ENCODE results near the gene RNASEH1.

Gene RNASEH1

DNA sequence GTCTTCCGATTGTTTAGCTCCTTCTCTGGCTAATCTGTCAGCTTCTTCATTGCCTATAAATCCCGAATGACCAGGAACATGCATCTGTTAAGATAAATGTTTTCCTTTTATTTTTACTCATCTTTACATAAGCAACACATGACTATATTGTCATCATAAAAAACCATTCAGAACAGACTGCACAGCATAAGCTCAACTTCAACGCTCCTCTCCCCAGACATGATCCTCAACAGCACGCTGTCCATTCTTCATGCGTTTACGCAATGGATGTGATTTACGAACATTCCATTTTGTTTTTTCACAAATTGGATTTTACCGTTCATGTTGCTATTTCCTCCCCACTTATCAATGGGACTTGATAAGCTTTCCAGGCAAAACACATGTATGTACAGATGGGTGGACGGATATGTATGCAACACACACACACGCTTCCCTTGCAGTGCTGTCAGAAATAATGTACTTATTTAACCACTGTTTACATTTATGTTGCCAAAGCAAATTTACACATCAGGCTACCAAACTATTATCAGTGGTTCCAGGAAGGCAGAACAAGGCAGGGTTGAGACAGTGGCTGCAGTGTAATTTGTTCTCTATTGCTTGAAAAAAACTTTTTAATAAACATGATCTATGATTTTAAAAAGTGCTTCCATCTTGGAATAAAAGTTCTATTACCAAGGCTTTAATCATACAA, 12.2 kb downstream of the RNASEH1 start:
- DNase-seq: no peak

DNA sequence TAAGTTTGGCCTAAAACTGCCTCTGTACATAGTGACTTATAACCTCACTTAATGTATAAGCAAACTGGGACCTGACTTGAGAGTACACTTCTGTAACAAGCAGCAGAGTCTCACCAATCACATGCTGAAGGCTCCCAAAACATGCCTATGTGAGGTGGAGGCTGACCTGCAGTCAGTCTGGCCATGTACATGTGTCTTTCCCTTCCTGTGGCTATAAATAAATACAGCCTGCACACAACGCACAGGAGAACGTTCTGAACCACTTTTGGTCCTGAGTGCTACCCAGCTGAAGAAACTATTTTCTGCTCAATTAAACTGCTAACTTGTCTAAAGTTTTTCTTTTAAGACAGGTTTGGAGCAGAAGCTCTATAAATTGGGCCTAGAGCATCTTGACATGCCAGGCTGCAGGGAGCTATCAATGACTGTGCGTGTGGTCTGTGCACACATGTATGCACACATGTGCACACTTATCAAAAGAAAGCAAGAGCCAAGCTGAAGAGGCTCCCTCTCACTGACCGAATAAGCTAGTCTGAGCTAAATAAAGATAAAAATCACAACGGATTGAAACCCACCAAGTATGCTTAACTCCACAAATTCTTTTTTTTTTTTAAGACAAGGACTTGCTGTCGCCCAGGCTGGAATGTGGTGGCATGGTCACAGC, 15.0 kb downstream of the RNASEH1 start:
- DNase-seq: no peak

DNA sequence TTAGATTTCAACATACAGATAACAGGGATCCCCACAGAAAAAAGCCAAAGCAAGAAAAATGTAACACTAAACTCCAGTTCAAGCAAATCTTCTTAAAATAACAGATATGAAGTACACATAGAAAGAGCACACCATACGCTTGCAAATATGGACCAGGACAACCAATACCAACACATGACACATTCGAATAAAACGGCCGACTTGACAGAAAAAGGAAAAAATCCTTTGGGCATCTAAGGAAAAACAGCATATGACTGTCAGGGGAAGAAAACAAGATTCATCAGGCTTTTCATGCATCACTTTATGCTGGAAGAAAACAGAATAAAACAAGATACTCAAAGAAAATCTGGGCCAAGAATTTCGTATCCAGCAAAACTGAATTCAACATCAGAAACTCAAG, 16.0 kb downstream of the RNASEH1 start:
- DNase-seq: no peak

DNA sequence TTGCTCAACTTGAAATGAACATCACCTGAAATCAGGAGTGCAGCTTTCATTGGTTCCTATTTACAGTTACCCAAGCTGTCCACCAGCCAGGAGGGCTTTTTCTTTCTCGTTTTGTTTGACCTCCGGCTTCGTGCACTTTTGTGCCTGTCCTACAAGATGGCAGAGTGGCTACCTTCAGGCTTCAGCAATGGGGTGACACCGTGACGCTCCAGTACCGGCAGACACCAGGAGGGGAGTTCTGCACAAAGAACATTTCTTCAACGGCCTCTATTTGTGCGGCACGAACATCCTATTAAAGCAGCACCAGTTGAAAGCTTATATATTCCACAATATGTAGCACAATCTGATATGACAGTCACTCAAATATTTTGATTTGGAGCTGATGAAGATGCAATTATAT, 18.3 kb downstream of the RNASEH1 start:
- no peak for DNase-seq

DNA sequence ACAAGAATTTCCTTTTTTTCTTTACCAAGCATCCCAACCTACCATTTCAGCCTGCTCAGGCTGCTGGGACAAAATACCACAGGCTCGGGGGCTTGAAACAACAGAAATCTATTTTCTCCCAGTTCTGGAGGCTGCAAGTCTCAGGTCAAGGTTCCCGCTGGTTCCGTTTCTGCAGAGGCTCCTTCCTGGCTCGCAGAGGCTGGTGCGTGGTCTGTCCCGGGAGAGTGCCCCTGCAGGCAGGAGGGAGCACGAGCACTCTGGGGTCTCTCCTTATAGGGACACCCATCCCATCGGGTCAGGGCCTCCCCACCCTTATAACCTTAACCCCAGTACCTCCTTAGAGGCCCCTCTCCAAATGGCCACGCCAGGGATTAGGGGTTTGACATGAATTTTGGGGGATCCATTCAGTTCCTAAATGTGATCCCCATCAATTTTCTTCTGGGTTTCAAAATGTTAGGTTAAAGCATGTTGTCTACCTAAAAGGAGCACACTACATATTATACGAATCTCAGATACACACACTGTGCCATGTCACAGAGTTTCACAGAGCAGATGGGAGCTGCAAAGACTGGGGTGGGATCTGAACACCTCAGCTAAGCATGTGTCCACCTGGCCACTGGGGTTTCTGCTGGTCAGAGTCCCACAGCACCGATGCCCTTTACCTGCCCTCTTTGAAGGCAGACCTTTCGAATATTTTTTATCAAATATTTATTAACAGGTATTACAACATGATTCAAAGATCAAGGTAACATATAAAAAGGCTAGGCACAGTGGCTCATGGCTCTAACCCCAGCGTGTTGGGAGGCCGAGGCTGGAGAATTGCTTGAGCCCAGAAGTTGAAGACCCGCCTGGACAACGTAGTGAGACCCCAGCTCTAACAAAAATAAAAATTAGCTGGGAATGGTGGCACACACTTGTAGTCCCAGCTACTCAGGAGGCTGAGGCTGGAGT, 21.2 kb downstream of the RNASEH1 start:
- DNase-seq: no peak

DNA sequence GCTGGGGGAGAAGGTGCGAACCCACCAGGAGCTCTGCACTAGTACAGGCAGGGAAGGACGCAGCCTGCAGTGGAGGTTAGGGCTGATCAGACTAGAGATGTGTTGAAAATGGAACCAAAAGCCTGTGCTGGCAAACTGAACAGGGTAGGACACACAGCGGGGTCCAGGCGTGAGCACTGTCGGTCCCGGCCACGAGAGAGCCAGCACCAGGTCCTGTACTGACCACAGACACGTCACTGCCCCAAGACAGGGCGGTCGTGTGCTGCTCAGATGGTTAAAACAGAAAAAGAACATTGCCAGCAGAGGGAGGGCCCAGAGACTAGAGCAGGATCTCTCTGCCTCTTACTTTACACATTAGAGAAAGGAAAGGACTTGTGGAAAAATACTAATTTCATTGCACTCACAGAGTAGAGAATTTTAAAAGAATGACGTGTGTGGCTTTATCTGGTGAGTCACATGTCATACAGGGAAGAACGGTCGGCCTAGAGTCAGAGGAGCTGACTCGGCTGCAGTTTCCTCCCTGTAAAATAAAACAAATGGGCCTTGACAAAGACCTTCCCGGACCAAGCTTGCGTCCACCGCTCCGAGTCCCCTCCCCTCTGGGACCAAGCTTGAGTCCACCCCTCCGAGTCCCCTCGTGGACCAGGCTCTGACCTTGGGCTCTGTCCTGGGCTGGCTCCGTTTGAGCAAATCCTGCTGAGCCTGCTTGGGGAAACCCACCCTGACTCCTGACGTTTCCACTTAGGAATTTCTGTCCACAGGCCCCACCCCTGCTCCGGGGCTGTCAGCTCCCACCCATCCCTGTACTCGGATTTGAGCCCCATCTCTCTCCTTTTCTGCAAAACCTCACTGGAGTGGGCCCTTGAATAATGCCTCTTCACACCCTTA, 22.1 kb downstream of the RNASEH1 start:
- DNase-seq: no peak

DNA sequence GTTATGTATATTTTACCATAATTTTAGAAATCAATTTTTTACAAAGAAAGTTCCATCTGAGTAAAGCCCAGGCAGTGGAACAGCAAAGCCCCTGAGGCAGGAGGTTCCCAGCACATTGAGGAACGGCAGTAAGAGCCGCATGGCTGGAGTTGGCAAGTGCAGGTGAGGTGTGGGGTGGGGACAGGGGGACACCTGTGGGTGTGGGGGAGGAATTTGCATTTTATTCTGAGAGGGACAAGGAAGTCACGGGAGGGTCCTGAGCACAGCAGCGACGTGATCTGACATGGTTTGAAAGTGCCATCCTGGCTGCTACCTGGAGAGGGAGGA, 22.7 kb downstream of the RNASEH1 start:
- DNase-seq: no peak

DNA sequence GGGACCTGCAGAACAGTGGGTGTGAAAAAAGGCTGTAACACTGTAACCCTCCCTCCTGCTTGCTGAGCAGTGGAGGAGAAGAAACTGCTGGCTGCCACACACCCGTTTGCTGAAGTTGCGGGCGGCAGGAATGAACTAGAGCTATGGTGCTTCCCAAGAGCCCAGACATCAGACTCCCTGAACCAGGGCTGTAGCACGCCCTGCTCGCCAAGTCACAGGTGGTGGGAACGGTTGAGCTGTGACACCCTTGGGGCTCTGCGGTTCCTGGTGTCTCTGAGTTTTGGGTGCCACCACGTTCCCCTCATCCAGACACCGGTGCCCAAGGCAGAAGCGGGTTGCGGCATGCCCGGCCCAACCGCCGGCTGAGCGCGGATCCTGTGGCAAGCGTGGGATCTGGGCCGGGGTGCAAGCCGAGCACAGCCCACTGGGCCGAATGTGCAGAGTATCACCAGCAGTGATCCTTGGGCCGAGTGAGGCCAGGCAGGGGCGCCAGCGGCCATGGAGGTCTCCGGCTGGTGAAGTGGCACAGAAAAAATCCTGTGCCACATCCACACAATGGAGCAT, 23.8 kb downstream of the RNASEH1 start:
- no peak for DNase-seq

DNA sequence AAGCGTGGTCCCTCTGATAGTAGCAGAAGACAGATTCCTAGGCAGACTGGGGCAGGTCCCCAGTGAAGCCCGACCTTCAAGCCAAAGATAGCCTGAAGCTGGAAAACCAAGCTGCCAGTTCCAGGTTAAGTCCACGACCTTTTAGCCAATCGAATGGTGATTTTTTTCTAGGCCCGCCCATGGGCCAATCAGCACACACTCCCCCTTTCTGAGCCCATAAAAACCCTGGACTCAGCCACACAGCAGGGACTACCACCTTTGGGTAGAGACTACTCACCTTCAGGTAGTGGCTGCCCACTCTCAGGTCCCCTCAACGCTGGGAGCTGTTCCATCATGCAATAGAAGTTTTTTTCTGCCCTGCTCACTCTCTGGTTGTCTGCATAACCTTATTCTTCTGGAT, 24.3 kb downstream of the RNASEH1 start:
- DNase-seq: no peak

DNA sequence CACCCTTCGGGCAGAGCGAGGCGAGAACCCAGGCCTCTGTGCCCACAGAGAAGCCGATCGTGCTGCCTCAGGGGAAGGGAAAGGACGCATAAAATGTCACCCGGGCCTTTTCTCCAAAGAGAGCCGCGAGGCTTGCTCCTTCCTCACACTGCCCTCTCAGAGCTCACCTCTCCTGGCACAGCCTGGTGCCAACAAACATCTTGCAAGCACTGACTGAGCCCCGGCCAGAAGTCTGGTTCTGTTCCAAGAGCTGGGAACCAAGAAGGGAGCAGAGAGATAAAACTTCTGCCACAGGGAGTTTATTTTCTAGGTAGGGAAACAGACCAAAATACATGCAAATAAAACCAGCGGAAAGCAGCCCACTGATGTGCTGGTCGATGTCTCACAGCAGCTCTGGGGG, 25.2 kb downstream of the RNASEH1 start:
- DNase-seq: no peak

DNA sequence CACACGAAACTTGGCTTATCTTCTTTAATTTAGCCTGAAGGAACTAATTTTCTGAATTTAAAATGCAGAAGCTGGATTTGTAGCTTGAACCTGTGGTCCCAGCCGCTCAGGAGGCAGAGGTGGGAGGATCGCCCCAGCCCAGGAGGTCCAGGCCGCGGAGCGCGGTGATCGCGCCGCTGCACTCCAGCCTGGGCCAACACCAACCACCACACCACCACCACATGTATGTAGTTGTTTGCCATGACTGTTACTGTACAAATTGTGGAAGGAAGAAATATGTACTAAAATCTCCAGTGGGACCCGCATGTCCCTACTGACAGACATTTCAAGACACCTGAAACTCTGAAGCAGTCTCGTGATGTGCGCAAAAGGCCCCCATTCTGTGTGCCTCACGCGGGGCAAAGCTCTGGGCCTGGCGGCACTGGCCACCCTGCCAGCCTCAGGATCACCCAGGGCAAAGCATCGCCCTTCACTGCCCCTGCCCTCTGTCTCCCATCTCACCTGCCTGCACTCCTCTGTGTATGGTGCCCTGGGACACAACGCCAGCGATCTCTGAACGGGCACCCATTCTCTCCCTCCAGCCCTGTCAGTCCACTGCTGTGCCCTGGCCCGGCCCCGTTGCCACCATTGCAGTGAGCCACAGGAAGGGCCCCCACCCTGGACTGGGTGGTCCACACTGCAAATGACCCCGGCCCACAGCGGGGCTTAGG, 28.7 kb downstream of the RNASEH1 start:
- no peak for DNase-seq

DNA sequence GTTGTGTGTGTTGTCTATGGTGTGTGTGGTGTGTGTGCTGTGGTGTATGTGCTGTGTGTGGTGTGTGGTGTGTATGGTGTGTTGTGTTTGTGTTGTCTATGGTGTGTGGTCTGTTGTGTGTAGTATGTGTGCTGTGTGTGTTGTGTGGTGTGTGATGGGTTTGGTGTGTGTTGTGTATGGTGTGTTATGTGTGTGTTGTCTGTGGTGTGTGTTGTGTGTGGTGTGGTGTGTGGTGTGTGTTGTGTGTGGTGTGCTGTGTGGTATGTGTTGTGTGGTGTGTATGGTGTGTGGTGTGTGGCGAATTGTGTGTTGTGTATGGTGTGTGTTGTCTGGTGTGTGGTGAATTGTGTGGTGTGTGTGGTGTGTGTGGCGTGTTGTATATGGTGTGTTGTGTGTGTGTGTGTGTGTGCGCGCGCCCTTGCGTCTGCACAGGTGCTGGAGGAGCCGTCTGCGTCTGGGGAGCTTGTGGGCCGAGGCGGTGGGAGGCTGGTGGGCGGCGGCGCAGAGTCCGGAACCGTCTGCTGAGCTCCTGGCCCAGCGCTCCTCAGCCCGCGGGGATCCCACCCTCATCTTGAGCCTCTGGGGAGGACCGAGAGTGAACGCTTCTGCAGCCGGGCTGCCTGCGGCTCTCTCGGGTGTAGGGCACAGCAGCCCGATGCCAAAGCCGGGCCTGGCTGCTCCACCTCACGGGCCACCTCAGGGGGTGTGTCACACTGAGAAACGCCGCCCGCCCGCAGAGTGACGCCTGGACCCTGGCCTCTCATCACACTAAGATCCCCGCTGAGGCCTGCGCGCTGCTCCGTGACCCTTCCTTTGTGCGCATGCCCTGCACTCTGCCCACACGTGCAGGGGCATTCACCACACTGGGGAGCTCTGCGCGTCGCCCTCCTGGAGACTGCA, 30.0 kb downstream of the RNASEH1 start:
- DNase-seq: no peak

DNA sequence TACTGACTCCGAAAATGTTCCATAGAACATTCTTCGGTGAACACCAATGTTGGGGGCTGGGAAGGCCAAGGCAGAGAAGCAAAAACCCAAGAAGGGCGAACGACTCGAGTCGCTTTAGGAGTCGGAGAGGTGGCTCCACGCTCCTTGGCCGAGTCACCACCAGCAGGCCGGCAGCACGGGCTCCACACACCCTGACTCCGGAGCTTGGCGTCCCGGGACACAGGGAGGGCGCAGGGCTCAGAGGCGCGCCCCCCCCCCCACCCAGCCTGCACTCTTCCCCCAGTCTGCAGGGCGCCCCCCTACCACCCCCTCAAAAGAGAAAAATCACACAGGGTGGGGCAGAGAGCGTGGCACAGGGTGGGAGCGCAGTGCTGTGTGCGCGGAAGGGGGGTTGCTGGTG, 31.3 kb downstream of the RNASEH1 start:
- no peak for DNase-seq

DNA sequence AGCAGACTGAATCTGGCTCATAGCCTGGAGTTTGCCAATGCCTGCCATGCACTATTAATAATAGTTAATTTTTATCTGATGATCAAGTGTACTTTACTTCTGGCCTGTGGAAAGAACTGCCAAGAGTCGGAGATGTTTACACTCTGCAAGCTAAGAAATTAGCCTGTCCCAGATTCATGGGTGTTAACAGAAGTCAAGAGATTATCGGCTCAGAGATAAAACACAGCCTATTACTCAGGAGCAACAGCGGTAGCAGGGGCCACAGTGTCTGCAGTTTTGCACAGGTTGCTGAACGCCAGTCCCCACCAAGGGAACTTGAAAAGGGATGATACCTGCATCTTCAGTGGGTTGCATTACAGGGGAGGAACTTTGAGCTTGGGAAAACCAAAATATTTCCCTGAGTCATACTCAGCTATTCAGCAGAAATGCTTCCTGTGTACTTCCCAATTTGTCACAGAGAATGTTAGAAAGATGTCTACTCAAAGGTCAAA, 34.5 kb downstream of the RNASEH1 start:
- no peak for DNase-seq

DNA sequence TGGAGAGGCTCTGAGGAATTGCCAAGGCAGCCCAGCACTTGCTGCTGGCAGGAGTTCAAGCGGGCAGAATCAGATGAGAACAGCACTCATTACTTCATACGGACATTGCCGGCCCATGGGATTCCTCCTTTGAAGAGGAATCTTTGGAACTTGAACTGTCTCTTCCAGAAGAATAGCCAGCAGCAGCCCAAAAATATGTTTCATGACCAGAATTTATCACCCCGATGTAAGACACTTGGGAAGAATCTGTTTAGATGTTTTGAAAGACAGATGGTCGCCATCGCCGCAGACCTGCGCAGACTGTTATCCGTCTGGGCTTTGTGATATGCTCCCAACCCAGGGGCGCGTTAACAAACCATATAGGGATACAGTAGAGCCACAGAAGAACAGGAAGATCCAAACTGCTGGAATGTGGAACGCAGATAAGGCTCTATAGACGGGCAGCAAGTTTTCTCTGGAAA, 35.1 kb downstream of the RNASEH1 start:
- DNase-seq: no peak

DNA sequence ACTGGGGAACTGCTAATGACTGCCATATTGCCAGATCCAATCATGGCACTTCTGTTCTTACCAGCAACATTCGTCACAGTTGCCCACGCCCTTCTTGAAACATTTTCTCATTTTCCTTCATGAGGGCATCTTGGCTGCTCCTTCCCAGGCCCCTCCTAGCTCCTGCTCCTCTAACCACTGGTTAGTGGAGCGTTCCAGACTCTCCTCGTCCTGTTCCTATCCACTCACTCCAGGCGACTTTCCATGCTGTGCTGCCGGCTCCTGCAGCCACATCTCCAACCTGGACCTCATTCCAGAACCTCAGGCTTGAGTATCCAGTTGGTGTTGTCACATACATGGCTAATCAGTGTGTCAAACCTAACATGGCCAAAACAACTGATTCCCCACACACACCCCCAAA, 37.5 kb downstream of the RNASEH1 start:
- DNase-seq: no peak

DNA sequence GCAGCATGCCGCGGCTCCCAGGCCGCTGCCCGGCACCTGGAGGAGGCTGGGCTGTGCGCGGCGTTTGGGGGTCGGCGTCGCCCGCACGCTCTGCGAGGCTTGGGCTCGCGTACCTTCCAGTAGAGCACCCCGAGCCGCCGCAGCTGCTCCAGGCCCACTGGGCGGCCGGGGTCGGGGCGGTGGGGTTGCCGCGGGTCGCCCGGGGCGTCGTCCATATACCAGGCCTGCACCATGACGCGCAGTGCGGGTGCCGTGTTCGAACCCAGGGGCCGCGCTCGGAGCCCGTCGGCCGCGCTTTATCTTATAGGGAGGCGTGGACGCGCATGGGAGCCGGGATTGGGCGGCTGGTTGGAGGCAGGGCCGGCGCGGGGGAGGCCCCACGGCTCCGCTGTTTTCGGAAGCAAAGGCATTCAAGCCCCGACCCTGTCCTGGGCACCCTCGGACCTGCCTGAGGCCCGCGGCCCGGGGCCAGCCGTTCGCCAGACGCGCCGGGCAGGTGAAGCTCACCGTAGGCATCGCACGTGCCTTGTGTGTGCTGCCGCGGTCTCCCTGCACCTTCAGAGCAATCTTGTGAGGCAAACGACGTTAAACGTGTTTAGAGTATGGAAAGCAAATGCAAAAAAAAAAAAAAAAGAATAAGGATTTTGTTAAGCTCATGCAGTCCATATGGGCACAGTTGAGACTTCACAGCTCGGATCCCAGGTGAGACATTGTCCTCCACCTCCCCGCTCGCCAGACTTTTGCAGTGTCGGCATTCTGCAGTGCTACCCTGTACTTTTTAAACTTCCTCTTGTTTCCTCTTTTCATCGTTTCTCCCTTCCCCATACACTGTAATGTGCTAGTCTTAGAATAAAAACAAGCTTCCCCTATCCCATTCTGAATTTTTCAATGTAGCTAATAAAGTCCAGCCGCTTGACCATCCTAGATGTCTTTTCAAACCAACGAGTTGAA, 38.6 kb downstream of the RNASEH1 start, which contains the start of gene ADI1:
TSS of gene ADI1 (minus strand) at position 277 of the 951 bp plus-strand sequence. CDS start at position 233, 44 bp downstream.
- DNase-seq: peak; percentile 74

DNA sequence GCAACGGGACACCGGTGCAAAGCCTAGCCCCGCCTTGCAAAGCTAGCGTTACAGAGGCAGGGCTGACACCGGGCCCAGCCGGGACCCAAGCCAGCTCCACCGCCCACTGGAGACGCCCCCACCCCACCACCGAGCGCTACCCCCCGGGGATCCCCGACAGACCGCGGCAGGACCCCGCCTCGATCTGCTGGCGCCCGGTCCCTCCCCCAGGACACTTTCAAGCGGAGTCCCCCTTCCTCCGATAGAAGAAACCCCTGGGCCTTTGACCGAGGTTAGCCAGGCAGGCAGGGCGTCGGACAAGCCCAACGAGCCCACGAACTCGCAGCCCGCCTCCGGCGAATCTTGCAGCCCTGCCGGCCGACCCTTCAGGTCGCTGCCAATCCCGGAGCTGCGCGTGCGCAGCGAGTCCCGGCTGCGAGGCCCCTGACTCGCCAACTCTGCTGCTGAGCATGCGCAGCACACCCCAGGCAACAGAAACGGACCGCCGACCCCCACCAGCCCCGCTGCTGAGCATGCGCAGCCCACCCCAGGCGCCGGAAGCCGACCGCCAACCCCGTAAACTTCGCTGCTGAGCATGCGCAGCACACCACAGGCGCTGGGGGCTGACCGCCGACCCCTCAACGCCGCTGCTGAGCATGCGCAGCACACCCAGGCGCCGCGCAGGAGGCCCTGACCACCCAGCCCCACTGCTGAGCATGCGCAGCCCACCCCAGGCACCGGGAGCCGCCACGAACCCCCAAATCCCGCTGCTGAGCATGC, 39.5 kb downstream of the RNASEH1 start:
- peak; percentile 100 for DNase-seq

Data from DMS79 (cell line).